Neural progenitor cell (in vitro differentiated cells): Measurements from ENCODE around the gene SMC3.

Source experiments
- EZH2 ChIP-seq: fragments of 200-600 bp; sonication (generic); IDR thresholded peaks from 2 replicates; pipeline ENCODE4 v1.6.1; 2017; ENCODE audit warnings: antibody characterized with exemption, mild to moderate bottlenecking, moderate library complexity
- TF ChIP-seq, protein P1 (sequence below): fragments of 200-600 bp; sonication (generic); IDR thresholded peaks from 2 replicates; pipeline ENCODE4 v1.5.1; 2017; ENCODE audit warnings: antibody characterized with exemption, mild to moderate bottlenecking

DNA sequence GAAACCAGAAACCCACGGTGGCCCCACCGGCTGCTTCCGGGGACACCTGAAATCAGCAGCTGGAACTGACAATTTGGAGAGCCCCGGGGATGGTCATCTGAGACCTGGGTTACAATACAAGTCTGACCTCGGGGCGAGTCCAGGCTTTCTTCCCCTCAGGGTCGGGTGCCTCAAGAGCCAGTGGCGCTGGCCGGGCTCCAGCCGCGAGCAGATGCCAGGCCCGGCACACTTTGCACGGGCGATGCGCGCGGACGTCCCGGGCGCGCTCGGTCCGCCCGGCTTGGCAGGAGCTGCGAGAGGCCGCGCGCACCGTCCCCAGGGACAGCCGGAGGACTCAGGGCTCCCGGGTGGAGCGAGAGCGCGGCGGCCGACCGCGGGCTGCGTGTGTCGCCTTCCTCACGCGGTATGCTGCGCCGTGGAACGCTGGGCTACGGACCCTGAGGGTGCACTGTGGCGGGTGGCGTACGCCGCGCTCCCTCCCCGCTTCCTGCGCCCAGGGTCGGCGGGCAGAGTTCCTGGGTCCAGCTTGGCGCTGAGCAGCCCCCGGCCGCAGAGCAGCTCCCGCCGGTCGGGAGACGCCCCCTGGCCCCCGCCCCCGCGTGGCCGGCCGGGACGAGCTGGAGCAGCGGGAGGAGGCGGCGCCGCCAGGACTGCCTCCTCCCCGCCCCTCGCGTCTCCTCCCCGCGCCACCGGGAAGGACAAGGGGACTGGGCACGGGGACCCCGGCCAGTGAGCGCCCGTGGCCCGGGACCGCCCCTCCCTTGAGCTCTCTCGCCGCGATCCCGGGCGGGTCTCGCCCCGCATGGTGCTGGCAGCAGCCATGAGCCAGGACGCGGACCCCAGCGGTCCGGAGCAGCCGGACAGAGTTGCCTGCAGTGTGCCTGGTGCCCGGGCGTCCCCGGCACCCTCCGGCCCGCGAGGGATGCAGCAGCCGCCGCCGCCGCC lies 76.4 kb downstream of the SMC3 start, which contains the start of gene RBM20:
- TF ChIP-seq, protein P1, sequence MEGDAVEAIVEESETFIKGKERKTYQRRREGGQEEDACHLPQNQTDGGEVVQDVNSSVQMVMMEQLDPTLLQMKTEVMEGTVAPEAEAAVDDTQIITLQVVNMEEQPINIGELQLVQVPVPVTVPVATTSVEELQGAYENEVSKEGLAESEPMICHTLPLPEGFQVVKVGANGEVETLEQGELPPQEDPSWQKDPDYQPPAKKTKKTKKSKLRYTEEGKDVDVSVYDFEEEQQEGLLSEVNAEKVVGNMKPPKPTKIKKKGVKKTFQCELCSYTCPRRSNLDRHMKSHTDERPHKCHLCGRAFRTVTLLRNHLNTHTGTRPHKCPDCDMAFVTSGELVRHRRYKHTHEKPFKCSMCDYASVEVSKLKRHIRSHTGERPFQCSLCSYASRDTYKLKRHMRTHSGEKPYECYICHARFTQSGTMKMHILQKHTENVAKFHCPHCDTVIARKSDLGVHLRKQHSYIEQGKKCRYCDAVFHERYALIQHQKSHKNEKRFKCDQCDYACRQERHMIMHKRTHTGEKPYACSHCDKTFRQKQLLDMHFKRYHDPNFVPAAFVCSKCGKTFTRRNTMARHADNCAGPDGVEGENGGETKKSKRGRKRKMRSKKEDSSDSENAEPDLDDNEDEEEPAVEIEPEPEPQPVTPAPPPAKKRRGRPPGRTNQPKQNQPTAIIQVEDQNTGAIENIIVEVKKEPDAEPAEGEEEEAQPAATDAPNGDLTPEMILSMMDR, result no peak
- TF ChIP-seq EZH2, result peak; percentile 62
